Activated CD4-positive, alpha-beta T cell treated with anti-CD3 and anti-CD28 coated beads, Interleukin-2, amount 50 U/mL, for 1 hour (primary cell): ENCODE results near the gene BSCL2.
"Not testable (repeated sequence)": the region's sequence is repeated elsewhere in the genome, so short reads cannot be mapped to it uniquely, and the experiment has no call there.

Source experiments
- DNase-seq: peaks from one replicate; pipeline ENCODE4 v3.0.0-alpha.2; 2020

The BSCL2 gene

GRCh38 chr11:62707277-62707861, at the start of gene BSCL2, which contains the start of gene GNG3:
Gene BSCL2 (minus strand): TSS chr11:62707424. CDS start chr11:62707195, 229 bp downstream.
Gene GNG3 (plus strand): TSS chr11:62707676. CDS start chr11:62708296, 620 bp downstream.
- DNase-seq, result no peak

GRCh38 chr11:62755086-62755615, 47.9 kb upstream of the BSCL2 start:
- DNase-seq, result no peak

- peak; percentile 96 for DNase-seq
These were observed 46.7 kb upstream of the BSCL2 start, which contains the start of gene ZBTB3 for GRCh38 chr11:62753736-62754603. Gene ZBTB3 (minus strand): TSS chr11:62754160. CDS start chr11:62753664, 496 bp downstream.

GRCh38 chr11:62752994-62753735, 45.9 kb upstream of the BSCL2 start:
- DNase-seq, result no peak

- DNase-seq, result no peak
These were observed 45.1 kb upstream of the BSCL2 start for GRCh38 chr11:62752177-62752785.

- DNase-seq, result not testable (repeated sequence)
These were observed 42.7 kb upstream of the BSCL2 start for GRCh38 chr11:62749931-62750330.

GRCh38 chr11:62747475-62748160, 40.4 kb upstream of the BSCL2 start:
- no peak for DNase-seq

GRCh38 chr11:62737196-62737595, 30.0 kb upstream of the BSCL2 start:
- DNase-seq, result no peak

GRCh38 chr11:62732830-62733229, 25.6 kb upstream of the BSCL2 start:
- no peak for DNase-seq

GRCh38 chr11:62730076-62730475, 22.9 kb upstream of the BSCL2 start:
- DNase-seq, result not testable (repeated sequence)

- peak; percentile 78 for DNase-seq
These were observed 21.2 kb upstream of the BSCL2 start, which contains the start of gene TTC9C for GRCh38 chr11:62728171-62728988. Gene TTC9C (plus strand): TSS chr11:62728486. CDS start chr11:62728849, 363 bp downstream.

GRCh38 chr11:62727872-62728170, 20.6 kb upstream of the BSCL2 start:
- DNase-seq, result peak; percentile 71

- DNase-seq, result peak; percentile 97
These were observed 20.1 kb upstream of the BSCL2 start, which contains the start of gene HNRNPUL2 for GRCh38 chr11:62727165-62727871. Gene HNRNPUL2 (minus strand): TSS chr11:62727457. CDS start chr11:62727156, 301 bp downstream.

GRCh38 chr11:62726915-62727164, 19.6 kb upstream of the BSCL2 start:
- no peak for DNase-seq

GRCh38 chr11:62726156-62726914, 19.1 kb upstream of the BSCL2 start:
- no peak for DNase-seq

GRCh38 chr11:62725646-62726045, 18.4 kb upstream of the BSCL2 start:
- DNase-seq, result no peak

- no peak for DNase-seq
These were observed 16.9 kb upstream of the BSCL2 start for GRCh38 chr11:62724171-62724570.

- no peak for DNase-seq
These were observed 14.8 kb upstream of the BSCL2 start for GRCh38 chr11:62721994-62722393.

GRCh38 chr11:62719302-62719978, 12.2 kb upstream of the BSCL2 start:
- no peak for DNase-seq
